ENCODE measurements around the gene AP2A1.

The AP2A1 gene

GRCh38 chr19:49792829-49793560 is 26.2 kb downstream of the AP2A1 start:
- DNase-seq (ENCODE audit: low spot score): no peak

- no peak for DNase-seq (ENCODE audit: low spot score)
Measured at GRCh38 chr19:49793561-49793840, 26.7 kb downstream of the AP2A1 start.

- DNase-seq (ENCODE audit: low spot score): no peak
Measured at GRCh38 chr19:49795615-49796014, 28.8 kb downstream of the AP2A1 start.

- DNase-seq (ENCODE audit: low spot score): no peak
Measured at GRCh38 chr19:49798574-49798973, 31.8 kb downstream of the AP2A1 start.

GRCh38 chr19:49799271-49799797 is 32.5 kb downstream of the AP2A1 start:
- no peak for DNase-seq (ENCODE audit: low spot score)

GRCh38 chr19:49799798-49800376 is 33.1 kb downstream of the AP2A1 start:
- DNase-seq (ENCODE audit: low spot score): no peak

GRCh38 chr19:49800771-49801170 is 34.0 kb downstream of the AP2A1 start:
- no peak for DNase-seq (ENCODE audit: low spot score)

GRCh38 chr19:49801401-49801888 is 34.6 kb downstream of the AP2A1 start:
- DNase-seq (ENCODE audit: low spot score): no peak

GRCh38 chr19:49801966-49802661 is 35.3 kb downstream of the AP2A1 start:
- no peak for DNase-seq (ENCODE audit: low spot score)

- no peak for DNase-seq (ENCODE audit: low spot score)
Measured at GRCh38 chr19:49802836-49803528, 36.2 kb downstream of the AP2A1 start.

GRCh38 chr19:49803529-49803856 is 36.7 kb downstream of the AP2A1 start:
- no peak for DNase-seq (ENCODE audit: low spot score)

- no peak for DNase-seq (ENCODE audit: low spot score)
Measured at GRCh38 chr19:49805822-49806619, 39.2 kb downstream of the AP2A1 start.

- DNase-seq (ENCODE audit: low spot score): no peak
Measured at GRCh38 chr19:49806620-49806959, 39.8 kb downstream of the AP2A1 start.

- no peak for DNase-seq (ENCODE audit: low spot score)
Measured at GRCh38 chr19:49807058-49807903, 40.5 kb downstream of the AP2A1 start.

- DNase-seq (ENCODE audit: low spot score): no peak
Measured at GRCh38 chr19:49807904-49808675, 41.3 kb downstream of the AP2A1 start.

GRCh38 chr19:49808711-49809159 is 41.9 kb downstream of the AP2A1 start:
- peak; percentile 90 for DNase-seq (ENCODE audit: low spot score)

GRCh38 chr19:49809160-49809940 is 42.5 kb downstream of the AP2A1 start:
- DNase-seq (ENCODE audit: low spot score): peak; percentile 56

GRCh38 chr19:49809941-49810389 is 43.2 kb downstream of the AP2A1 start:
- DNase-seq (ENCODE audit: low spot score): no peak

GRCh38 chr19:49811328-49811727 is 44.5 kb downstream of the AP2A1 start:
- no peak for DNase-seq (ENCODE audit: low spot score)
